Measurements from ENCODE around the gene POLN.
A peak's percentile ranks its signal among the peaks of the same experiment; 100 is the strongest.

Gene POLN

GRCh38 chr4:2255501-2256155 lies 13.7 kb upstream of the POLN start:
- no peak for TF ChIP-seq CTCF (conservative IDR thresholded peaks at IDR 0.05)
- peak overlapping the region; percentile 19; the same call in 1 of the 2 replicates for H3K27ac ChIP-seq

DNA sequence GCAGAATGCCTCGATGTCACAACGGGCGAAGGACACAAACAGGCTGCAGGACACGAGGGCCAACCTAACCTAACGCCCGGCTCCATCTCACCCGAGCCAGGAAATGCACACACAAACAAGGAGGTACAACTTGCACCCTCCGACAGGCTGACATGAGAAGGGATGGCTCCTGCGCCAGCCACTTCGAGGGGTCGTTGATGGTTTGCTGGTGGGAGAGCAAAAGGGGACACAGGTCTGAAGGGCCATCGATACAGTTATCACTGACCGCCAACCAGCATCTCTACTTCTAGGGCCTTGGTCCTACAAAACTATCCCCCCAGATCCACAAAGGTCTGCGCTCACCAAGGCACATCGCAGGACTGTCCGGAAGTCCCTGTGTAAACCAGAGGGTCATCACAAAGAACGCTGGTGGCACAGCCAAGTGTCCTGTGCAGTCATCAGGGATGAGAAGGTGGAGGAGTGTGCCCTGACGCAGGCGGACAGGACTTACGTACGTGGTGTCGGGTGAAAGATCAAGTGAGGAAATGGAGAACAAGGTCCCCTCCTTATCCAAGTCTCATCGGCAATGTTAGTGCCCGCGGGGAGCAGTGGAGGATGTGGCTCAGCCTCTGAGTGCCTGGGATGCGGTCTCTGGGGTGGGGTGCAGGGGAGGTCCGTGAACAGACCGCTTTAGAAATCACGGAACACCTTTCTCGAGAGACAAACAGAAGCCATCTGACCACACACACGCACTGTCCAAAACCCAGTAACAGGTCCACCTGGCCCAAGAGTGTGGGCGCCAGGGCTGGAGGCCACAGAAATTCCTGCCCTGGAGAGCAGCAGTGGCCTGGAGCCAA lies 13.0 kb upstream of the POLN start:
- no peak for TF ChIP-seq CTCF (conservative IDR thresholded peaks at IDR 0.05)
- no peak overlapping the region for H3K27ac ChIP-seq

GRCh38 chr4:2253160-2254084 lies 11.5 kb upstream of the POLN start:
- no peak for TF ChIP-seq CTCF (conservative IDR thresholded peaks at IDR 0.05)
- no peak overlapping the region for H3K27ac ChIP-seq

- TF ChIP-seq CTCF (conservative IDR thresholded peaks at IDR 0.05) = no peak
- H3K27ac ChIP-seq = no peak overlapping the region
Observed at GRCh38 chr4:2252530-2253091, 10.7 kb upstream of the POLN start.

DNA sequence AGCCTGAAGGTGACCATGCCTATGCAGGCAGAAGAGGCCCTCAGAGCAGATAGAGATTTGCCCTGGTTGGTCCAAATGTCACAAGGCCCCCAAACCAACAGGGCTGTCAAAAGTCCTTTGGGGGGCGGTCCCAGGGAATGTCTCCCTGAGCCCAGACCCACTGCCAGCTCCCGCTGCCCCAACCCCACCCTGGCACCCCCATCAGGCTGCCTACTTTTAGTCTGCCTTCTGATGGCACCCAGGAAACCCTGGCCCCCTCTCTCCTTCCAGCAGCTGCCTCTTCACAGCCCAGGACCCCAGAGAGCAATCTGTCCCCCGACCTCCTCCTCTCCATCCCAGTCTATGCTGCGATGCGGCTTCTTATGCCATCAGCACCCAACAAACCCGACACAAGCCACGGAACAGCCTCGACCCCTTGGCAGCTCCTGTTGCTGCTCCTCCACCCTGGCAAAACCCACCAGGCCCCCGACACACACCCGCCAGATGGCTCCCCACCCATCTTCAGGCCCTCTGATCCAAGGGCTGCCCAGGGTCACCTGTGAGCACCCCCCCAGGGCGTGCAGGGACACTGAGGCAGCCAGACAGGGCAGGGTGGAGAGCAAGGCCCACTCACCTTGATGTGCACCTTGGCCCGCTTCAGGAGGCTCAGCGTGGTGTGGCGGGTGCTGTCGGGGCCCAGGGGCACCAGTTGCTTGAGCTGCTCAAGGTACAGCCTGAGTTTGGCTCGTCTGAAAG lies 10.0 kb upstream of the POLN start:
- TF ChIP-seq CTCF (conservative IDR thresholded peaks at IDR 0.05) = no peak
- no peak overlapping the region for H3K27ac ChIP-seq

DNA sequence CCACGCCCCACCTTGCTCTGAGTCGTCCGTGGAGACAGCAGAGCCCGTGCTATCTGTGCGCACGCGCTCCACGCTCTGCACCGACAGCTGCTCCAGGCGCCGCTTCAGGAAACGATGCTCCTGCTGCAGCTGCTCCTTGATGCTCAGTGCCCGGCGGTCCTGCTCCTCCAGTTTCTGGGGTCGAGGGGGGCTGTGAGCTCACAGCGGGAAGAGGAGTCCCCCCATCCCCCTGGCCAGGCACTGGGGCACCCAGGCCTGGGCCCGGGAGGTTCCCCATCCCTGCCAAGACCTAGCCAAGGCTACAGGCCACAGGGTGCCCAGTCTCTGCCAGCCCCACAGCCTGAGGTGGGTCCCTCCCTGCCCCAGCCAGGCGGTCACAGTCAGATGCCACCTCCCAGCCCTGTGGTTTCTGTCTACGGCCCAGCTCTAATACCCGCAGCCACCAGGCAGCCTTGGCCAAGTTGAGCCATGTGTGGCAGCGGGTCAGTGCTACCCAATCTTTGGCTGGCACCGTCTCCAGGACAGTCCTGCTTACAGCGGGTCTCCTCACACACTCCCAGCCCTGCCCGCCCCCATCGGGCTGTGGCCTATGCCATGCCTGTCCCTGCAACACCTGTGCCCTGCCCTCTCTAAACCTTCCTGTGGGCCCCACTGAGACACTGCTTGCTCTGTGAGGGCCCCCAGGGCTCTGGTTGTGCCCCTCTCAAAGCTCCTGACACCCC lies 9.3 kb upstream of the POLN start:
- TF ChIP-seq CTCF (conservative IDR thresholded peaks at IDR 0.05) = no peak
- no peak overlapping the region for H3K27ac ChIP-seq
